ENCODE results near the gene TSHZ2.
"Not testable (repeated sequence)": the region's sequence is repeated elsewhere in the genome, so short reads cannot be mapped to it uniquely, and the experiment has no call there.

TSHZ2 gene

GRCh38 chr20:53365076-53365475 lies 392.9 kb downstream of the TSHZ2 start:
- Histone ChIP-seq H3K36me3 (ENCODE audit: insufficient read depth, low read length) (no peaks in the 10 kb centered on the region), H3K4me2 (ENCODE audit: low read length) (no peak overlapping the region), H4K20me1 (ENCODE audit: insufficient read depth, low read length) (no peaks in the 10 kb centered on the region), H3K9me2 (ENCODE audit: low read depth, low read length) (no peaks in the 10 kb centered on the region), H3F3A (ENCODE audit: insufficient read depth, low read length) (no peaks in the 10 kb centered on the region), H3K4me3 (ENCODE audit: low read depth, low read length, poor library complexity, severe bottlenecking) (no peak overlapping the region), H3K9me3 (ENCODE audit: low read length) (no peaks in the 10 kb centered on the region), H3K9ac (ENCODE audit: low read length) (no peak overlapping the region), H2AFZ (ENCODE audit: low read length) (no peak overlapping the region), H3K27me3 (ENCODE audit: insufficient read depth, low read length) (no peaks in the 10 kb centered on the region; the same call in 1 of the 2 replicates), H3K4me1 (ENCODE audit: insufficient read depth, low read length, severe bottlenecking) (no peaks in the 10 kb centered on the region), H3K79me2 (ENCODE audit: insufficient read depth, low read length) (no peaks in the 10 kb centered on the region), H3K27ac (ENCODE audit: low read depth, low read length, poor library complexity, severe bottlenecking) (no peak overlapping the region)
- no peak for TF ChIP-seq EZH2 (IDR thresholded peaks at IDR 0.05; ENCODE audit: borderline replicate concordance, low read length)
- TF ChIP-seq, protein P1, sequence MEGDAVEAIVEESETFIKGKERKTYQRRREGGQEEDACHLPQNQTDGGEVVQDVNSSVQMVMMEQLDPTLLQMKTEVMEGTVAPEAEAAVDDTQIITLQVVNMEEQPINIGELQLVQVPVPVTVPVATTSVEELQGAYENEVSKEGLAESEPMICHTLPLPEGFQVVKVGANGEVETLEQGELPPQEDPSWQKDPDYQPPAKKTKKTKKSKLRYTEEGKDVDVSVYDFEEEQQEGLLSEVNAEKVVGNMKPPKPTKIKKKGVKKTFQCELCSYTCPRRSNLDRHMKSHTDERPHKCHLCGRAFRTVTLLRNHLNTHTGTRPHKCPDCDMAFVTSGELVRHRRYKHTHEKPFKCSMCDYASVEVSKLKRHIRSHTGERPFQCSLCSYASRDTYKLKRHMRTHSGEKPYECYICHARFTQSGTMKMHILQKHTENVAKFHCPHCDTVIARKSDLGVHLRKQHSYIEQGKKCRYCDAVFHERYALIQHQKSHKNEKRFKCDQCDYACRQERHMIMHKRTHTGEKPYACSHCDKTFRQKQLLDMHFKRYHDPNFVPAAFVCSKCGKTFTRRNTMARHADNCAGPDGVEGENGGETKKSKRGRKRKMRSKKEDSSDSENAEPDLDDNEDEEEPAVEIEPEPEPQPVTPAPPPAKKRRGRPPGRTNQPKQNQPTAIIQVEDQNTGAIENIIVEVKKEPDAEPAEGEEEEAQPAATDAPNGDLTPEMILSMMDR (IDR thresholded peaks at IDR 0.05; ENCODE audit: low read length) = no peak

DNA sequence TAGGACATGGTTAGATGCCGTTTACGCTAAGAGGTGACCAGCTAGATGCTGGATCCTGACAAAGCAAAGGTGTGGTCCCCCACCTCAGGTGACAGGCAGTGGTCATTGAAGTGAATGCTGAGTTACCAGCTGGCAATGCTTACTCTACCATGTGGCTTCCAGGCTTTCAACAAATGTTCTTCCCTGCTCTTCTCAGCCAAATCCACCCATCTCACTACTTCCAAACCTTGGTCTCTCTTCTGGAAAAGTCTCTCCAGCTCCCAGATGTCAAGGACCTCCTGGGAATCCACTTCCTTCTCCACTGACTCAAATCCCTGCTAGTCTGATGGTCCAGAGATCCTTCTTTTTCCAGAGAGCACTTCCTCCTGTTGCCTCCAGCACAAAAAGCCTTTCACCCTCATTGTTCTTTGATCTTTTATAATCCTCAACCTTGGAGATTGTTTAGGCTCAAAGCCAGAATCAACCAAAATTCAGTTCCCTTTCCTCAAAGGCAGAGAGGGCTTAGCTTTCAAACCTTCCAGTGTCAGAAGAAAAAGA lies 393.4 kb downstream of the TSHZ2 start:
- no peaks in the 10 kb centered on the region; the same call in 1 of the 2 replicates for H3K27me3 ChIP-seq (ENCODE audit: insufficient read depth, low read length)
- no peaks in the 10 kb centered on the region for H4K20me1 ChIP-seq (ENCODE audit: insufficient read depth, low read length)
- no peaks in the 10 kb centered on the region for H3K79me2 ChIP-seq (ENCODE audit: insufficient read depth, low read length)
- H3K4me2 ChIP-seq (ENCODE audit: low read length) = no peak overlapping the region
- H3K9me3 ChIP-seq (ENCODE audit: low read length) = no peaks in the 10 kb centered on the region
- no peak overlapping the region for H2AFZ ChIP-seq (ENCODE audit: low read length)
- H3K9me2 ChIP-seq (ENCODE audit: low read depth, low read length) = no peaks in the 10 kb centered on the region
- TF ChIP-seq EZH2 (IDR thresholded peaks at IDR 0.05; ENCODE audit: borderline replicate concordance, low read length) = no peak
- TF ChIP-seq, protein P1 (IDR thresholded peaks at IDR 0.05; ENCODE audit: low read length) = no peak
- H3K4me1 ChIP-seq (ENCODE audit: insufficient read depth, low read length, severe bottlenecking) = no peaks in the 10 kb centered on the region
- H3K36me3 ChIP-seq (ENCODE audit: insufficient read depth, low read length) = no peaks in the 10 kb centered on the region
- H3K27ac ChIP-seq (ENCODE audit: low read depth, low read length, poor library complexity, severe bottlenecking) = no peak overlapping the region
- no peaks in the 10 kb centered on the region for H3F3A ChIP-seq (ENCODE audit: insufficient read depth, low read length)
- H3K9ac ChIP-seq (ENCODE audit: low read length) = no peak overlapping the region
- no peak overlapping the region for H3K4me3 ChIP-seq (ENCODE audit: low read depth, low read length, poor library complexity, severe bottlenecking)

GRCh38 chr20:53366928-53367327 lies 394.8 kb downstream of the TSHZ2 start:
- H3K4me3 ChIP-seq (ENCODE audit: low read depth, low read length, poor library complexity, severe bottlenecking); H3K9ac ChIP-seq (ENCODE audit: low read length); H3K9me2 ChIP-seq (ENCODE audit: low read depth, low read length); H4K20me1 ChIP-seq (ENCODE audit: insufficient read depth, low read length); H2AFZ ChIP-seq (ENCODE audit: low read length); H3K27ac ChIP-seq (ENCODE audit: low read depth, low read length, poor library complexity, severe bottlenecking); H3K9me3 ChIP-seq (ENCODE audit: low read length); H3F3A ChIP-seq (ENCODE audit: insufficient read depth, low read length); H3K27me3 ChIP-seq (ENCODE audit: insufficient read depth, low read length); H3K36me3 ChIP-seq (ENCODE audit: insufficient read depth, low read length); H3K4me2 ChIP-seq (ENCODE audit: low read length); H3K4me1 ChIP-seq (ENCODE audit: insufficient read depth, low read length, severe bottlenecking); H3K79me2 ChIP-seq (ENCODE audit: insufficient read depth, low read length): not testable (repeated sequence)

DNA sequence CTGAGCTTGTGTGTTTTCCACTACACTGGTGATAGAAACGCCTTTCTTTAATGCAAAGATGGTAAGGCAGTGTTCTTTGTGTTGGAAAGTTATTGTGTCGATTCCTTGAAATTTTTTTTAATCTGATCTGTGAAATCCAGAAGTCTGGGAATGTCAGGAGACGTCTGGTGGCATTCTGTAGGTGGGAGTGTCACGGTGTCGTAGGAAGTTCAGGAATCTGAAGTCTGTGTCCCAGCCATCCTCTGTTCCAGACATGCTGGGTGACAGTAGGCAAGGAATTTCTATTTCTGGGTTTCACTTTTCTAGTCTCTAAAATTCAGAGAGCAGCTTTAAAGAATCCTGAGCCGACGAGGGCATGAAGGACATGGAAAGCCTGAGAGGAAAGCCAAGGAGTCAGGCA lies 397.7 kb downstream of the TSHZ2 start:
- TF ChIP-seq, protein P1 (IDR thresholded peaks at IDR 0.05; ENCODE audit: low read length) = no peak
- no peak for TF ChIP-seq EZH2 (IDR thresholded peaks at IDR 0.05; ENCODE audit: borderline replicate concordance, low read length)
- Histone ChIP-seq H3K79me2 (ENCODE audit: insufficient read depth, low read length) (no peaks in the 10 kb centered on the region), H3K9me3 (ENCODE audit: low read length) (no peaks in the 10 kb centered on the region), H3K9ac (ENCODE audit: low read length) (no peak overlapping the region), H3F3A (ENCODE audit: insufficient read depth, low read length) (no peaks in the 10 kb centered on the region), H2AFZ (ENCODE audit: low read length) (no peak overlapping the region), H3K27ac (ENCODE audit: low read depth, low read length, poor library complexity, severe bottlenecking) (no peak overlapping the region), H3K36me3 (ENCODE audit: insufficient read depth, low read length) (no peaks in the 10 kb centered on the region), H3K27me3 (ENCODE audit: insufficient read depth, low read length) (no peaks in the 10 kb centered on the region; the same call in 1 of the 2 replicates), H4K20me1 (ENCODE audit: insufficient read depth, low read length) (no peaks in the 10 kb centered on the region), H3K9me2 (ENCODE audit: low read depth, low read length) (no peaks in the 10 kb centered on the region), H3K4me1 (ENCODE audit: insufficient read depth, low read length, severe bottlenecking) (no peaks in the 10 kb centered on the region), H3K4me3 (ENCODE audit: low read depth, low read length, poor library complexity, severe bottlenecking) (no peak overlapping the region), H3K4me2 (ENCODE audit: low read length) (no peak overlapping the region)

Data from OCI-LY1 (cell line).